GM12875 (cell line): ENCODE results near the gene ACYP2.

Experiments used
- H3K4me3 ChIP-seq: one replicate; pipeline ENCODE4 v1.5.1; 2011; ENCODE audit warnings: low read depth, low read length, control low read depth
- TF ChIP-seq, protein P1 (sequence below): IDR thresholded peaks from 2 replicates; pipeline ENCODE4 v1.5.1; 2011; ENCODE audit warnings: low read depth, mild to moderate bottlenecking, control low read depth, inconsistent platforms, low read length, moderate library complexity, borderline replicate concordance; ENCODE audit not compliant: insufficient read depth

Gene ACYP2

DNA sequence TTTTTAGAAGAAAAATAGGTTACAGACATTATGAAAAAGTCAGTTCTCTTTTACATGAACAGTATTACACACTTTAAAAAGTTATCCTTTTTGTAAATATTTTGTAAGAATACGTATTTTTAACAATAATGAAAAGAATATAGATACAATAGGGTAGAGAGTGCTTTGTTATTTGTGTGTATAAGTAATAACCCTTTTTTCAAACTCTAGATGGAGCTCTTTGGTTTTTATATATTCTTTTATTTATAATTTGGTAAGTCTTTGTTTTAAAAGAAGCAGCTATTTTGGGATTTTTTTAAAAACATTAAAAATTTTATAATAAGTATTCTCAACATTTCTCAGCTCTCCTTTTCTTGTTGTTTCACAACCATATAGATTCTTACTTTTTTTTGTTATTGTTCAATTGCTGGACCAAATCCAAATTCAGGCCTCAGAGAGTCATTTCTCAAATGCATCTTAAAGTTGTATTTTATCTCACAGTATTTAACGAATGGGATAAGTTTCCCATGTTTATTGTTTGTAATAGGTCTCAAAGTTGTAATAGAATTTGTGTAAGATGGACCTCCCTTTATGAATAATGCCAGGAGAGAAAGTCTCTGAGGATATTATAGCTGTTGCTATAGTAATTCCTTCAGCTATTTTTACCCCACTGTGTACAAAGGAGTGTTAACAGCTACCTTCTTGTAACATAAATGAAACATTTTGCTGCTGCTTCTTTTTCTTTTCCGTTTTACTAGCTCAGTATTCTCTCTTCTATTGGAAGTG lies 46.4 kb downstream of the ACYP2 start:
- TF ChIP-seq, protein P1, sequence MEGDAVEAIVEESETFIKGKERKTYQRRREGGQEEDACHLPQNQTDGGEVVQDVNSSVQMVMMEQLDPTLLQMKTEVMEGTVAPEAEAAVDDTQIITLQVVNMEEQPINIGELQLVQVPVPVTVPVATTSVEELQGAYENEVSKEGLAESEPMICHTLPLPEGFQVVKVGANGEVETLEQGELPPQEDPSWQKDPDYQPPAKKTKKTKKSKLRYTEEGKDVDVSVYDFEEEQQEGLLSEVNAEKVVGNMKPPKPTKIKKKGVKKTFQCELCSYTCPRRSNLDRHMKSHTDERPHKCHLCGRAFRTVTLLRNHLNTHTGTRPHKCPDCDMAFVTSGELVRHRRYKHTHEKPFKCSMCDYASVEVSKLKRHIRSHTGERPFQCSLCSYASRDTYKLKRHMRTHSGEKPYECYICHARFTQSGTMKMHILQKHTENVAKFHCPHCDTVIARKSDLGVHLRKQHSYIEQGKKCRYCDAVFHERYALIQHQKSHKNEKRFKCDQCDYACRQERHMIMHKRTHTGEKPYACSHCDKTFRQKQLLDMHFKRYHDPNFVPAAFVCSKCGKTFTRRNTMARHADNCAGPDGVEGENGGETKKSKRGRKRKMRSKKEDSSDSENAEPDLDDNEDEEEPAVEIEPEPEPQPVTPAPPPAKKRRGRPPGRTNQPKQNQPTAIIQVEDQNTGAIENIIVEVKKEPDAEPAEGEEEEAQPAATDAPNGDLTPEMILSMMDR = no peak
- H3K4me3 ChIP-seq = no peak overlapping the region

DNA sequence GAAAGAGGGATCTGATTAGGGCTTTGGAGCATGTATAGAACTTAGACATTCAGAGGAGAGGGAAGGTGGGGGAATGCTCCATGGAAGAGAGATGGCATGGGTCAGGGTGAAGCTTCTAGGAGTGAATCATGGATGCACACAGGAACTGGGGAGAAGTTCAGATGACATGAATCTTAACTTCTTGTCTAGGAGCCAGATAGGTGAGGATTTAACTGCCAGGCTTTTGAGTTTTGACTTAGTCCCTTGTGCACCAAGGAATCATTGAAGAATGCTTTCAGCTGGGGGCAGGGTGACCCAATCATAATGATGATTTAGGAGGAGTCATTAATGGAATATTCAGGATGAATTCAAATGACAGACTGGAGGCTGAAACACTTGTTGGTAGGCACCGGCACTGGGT lies 48.7 kb downstream of the ACYP2 start:
- H3K4me3 ChIP-seq = no peak overlapping the region
- TF ChIP-seq, protein P1 = no peak

DNA sequence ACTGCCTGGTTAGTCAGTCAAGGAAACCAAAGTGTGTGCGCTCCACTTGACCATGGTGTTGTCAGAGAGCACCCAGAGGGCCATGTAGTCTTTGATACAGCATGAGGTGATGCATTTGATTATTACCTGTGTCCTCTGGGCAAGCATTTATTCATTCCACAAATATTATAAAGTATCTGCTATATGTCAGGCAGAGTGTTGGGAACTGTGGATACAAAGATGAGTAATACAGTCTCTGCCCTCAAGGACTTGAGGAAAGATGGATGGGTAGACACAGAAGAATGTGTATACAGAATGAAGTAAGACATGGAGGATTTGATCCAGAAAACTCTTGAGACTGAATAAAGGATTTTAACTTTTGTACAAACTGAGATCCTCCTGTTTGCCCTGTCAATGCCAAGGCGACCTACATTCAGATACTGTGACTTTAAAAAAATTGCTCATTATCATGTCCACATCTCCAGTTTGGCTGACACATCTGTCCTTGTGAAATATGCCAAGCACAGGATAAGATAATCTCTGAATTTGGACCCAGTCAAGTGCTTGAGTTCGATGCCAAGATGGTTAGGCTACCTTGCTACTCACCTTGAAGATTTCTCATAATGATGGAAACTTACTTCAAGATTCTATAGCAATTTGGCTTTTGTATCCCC lies 50.8 kb downstream of the ACYP2 start:
- H3K4me3 ChIP-seq = no peak overlapping the region
- TF ChIP-seq, protein P1 = no peak

DNA sequence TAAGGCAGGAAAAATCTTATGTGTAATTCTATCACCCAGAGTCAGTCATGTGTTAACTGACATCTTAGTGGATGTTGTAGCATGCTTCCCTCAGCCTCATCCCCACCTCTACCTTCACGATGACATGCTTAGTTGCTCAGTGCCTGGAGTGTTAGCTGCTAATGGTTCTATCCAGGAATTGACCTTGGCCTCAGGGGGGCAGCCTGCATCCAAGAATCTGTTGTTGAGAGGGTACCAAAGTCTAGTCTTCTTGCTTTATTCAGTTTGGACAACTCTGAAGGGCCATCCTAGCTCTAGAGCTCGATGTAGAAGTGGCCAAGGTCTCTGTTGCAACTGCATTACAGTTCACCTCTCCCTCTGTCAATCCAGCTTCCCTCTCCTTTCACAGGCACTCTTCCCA lies 61.2 kb downstream of the ACYP2 start:
- H3K4me3 ChIP-seq = no peak overlapping the region
- TF ChIP-seq, protein P1 = peak; percentile 21; the same call in 1 of the 2 replicates

DNA sequence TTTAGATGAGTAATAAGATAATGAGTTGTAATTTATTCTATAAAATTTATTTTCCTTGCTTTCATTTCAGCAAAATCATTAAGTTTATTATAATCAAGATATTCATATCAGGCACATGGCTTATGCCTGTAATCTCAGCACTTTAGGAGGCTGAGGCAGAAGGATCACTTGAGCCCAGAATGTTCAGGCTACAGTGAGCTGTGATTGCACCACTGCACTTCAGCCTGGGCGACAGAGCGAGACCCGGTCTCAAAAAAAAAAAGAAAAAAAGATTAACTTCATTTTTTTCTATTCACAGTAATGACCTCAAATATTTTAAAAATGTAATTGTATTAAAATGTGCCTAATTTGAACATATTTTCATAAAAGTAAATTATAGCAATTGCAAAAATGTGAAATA lies 67.9 kb downstream of the ACYP2 start:
- no peak overlapping the region for H3K4me3 ChIP-seq
- TF ChIP-seq, protein P1 = no peak

DNA sequence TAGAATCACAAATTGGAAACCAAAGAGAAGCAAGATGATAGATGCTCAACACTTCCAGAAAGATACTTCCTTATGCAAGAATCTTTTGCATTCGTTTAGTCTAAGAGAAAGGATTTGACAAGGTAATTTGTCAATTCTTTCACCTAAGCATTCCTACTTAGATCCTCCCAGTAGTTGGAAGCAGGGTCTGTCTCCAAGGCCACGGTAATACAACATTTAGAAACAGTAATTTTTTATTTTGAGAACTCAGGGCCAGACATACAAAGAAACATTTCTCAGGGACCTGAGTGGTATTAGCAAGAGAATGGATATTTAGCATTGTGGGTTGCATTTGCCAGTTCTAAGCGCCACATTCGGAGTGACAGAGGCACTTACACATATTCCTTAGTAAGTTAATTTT lies 68.6 kb downstream of the ACYP2 start:
- TF ChIP-seq, protein P1 = no peak
- no peak overlapping the region for H3K4me3 ChIP-seq

DNA sequence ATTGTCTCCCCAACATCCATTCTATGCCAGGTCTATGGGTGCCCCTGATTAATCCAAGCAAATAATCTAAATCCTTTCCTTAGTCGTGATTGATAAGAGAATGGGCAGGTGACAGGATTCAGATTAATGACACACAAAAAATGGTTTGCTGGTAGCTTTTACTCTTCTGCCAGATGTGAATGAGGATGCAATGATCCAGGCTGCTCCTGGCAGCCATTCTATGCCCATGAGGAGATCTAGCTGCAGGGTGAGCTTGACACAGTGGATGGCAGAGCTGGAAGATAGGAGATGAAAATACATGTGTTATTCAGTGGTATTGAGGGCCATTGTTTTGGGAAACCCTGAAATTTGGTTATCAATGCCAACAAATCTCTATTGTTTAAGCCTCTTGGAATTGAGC lies 69.7 kb downstream of the ACYP2 start:
- TF ChIP-seq, protein P1 = no peak
- no peak overlapping the region for H3K4me3 ChIP-seq
